Gastroesophageal sphincter (tissue), 3 donors: ENCODE measurements around the gene VPS39.

Source experiments
- EP300 ChIP-seq: sonication (generic); formaldehyde crosslinking; IDR thresholded peaks from one replicate; pipeline ENCODE4 v1.6.1; 2017; ENCODE audit warnings: antibody characterized with exemption, mild to moderate bottlenecking
- TF ChIP-seq, protein P1 (sequence below), 4 experiments: fragments of 200-600 bp in 2 of 4; fragments of 450-650 bp in 2 of 4; sonication (generic) in 1 of 4; IDR thresholded peaks; one replicate each; pipeline ENCODE4 v1.5.1; 2017 to 2019; ENCODE audit warnings: antibody characterized with exemption in 4 of 4, mild to moderate bottlenecking in 2 of 4, moderate library complexity in 2 of 4

DNA sequence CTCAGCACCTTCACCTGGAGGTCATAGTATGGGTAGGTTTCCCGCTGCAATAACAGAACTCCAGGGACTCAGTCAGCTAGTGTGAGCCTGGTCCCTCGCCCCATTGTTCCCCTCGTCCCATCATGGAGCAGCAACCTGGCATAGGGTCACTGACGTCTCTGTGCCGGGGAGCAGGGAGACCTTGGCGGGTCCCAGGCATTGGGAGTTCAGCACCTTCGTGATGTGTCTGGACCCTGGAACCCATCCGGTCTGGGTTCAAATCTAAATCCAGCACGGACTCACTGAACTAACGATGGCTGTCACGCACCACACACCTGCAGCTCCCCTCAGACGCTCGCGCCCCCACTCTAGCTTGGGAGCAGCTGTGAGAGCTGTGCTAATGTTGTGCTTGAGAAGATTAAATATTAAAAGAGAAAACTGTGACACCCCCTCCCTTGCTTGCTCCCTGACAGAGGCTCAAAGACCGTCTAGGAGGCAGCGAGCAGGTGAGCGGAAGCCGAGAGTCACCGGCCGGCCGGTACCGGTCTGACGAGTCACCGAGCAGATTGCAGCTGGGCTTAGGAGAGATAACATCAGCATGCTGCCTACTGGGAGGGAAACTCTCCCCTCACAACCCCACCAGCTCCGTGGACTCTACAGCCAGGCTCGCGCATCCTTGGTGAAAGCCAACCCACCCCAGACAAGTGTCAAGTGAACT lies 52.4 kb downstream of the VPS39 start:
- TF ChIP-seq, protein P1, sequence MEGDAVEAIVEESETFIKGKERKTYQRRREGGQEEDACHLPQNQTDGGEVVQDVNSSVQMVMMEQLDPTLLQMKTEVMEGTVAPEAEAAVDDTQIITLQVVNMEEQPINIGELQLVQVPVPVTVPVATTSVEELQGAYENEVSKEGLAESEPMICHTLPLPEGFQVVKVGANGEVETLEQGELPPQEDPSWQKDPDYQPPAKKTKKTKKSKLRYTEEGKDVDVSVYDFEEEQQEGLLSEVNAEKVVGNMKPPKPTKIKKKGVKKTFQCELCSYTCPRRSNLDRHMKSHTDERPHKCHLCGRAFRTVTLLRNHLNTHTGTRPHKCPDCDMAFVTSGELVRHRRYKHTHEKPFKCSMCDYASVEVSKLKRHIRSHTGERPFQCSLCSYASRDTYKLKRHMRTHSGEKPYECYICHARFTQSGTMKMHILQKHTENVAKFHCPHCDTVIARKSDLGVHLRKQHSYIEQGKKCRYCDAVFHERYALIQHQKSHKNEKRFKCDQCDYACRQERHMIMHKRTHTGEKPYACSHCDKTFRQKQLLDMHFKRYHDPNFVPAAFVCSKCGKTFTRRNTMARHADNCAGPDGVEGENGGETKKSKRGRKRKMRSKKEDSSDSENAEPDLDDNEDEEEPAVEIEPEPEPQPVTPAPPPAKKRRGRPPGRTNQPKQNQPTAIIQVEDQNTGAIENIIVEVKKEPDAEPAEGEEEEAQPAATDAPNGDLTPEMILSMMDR (IDR thresholded peaks at IDR 0.05), result no peak
- TF ChIP-seq EP300, result no peak
